GM21717 (cell line): ENCODE data around the gene ARID1B.

Source experiments
- ATAC-seq: cut with Tn5 transposase; IDR thresholded peaks from one replicate; pipeline ENCODE4 v1.9.1; 2021; ENCODE audit warnings: mild to moderate bottlenecking, moderate library complexity; ENCODE audit not compliant: unreplicated experiment

ARID1B gene

GRCh38 chr6:157217894-157218370 is 440.8 kb downstream of the ARID1B start:
- no peak for ATAC-seq

GRCh38 chr6:157218371-157219198 is 441.4 kb downstream of the ARID1B start:
- ATAC-seq = no peak

- no peak for ATAC-seq
Measured at GRCh38 chr6:157219201-157220200, 442.3 kb downstream of the ARID1B start.

GRCh38 chr6:157220485-157220884 is 443.3 kb downstream of the ARID1B start:
- no peak for ATAC-seq

- ATAC-seq = peak; percentile 53
Measured at GRCh38 chr6:157221049-157221816, 444.1 kb downstream of the ARID1B start.

GRCh38 chr6:157221817-157222175 is 444.6 kb downstream of the ARID1B start:
- ATAC-seq = no peak

- ATAC-seq = no peak
Measured at GRCh38 chr6:157222201-157222981, 445.2 kb downstream of the ARID1B start.

GRCh38 chr6:157223021-157223430 is 445.8 kb downstream of the ARID1B start:
- ATAC-seq = no peak

GRCh38 chr6:157223511-157223910 is 446.3 kb downstream of the ARID1B start:
- ATAC-seq = no peak

GRCh38 chr6:157224178-157224950 is 447.2 kb downstream of the ARID1B start:
- ATAC-seq = no peak

GRCh38 chr6:157224951-157225574 is 447.9 kb downstream of the ARID1B start:
- ATAC-seq = no peak

GRCh38 chr6:157225575-157225995 is 448.4 kb downstream of the ARID1B start:
- ATAC-seq = no peak

- ATAC-seq = no peak
Measured at GRCh38 chr6:157226026-157226625, 448.9 kb downstream of the ARID1B start.

GRCh38 chr6:157226761-157227160 is 449.6 kb downstream of the ARID1B start:
- no peak for ATAC-seq

GRCh38 chr6:157227202-157228166 is 450.3 kb downstream of the ARID1B start:
- ATAC-seq = no peak

- no peak for ATAC-seq
Measured at GRCh38 chr6:157228426-157229131, 451.4 kb downstream of the ARID1B start.
